Testis (tissue), 3 donors: ENCODE data around the gene MYL11. TPM values are rescaled to one million over a fixed set of nuclear protein-coding genes. Genes with fewer than 3 reads are reported as not detected.

Experiments
- DNase-seq: peaks from one replicate; pipeline ENCODE4 v3.0.0-alpha.2; 2019
- H3K27ac ChIP-seq, 2 donors: fragments of 200-600 bp; sonication (generic); one replicate each; pipeline ENCODE4 v1.5.1; 2019
- H3K27me3 ChIP-seq: fragments of 200-600 bp; sonication (generic); one replicate; pipeline ENCODE4 v1.5.1; 2019
- H3K36me3 ChIP-seq: fragments of 200-600 bp; sonication (generic); one replicate; pipeline ENCODE4 v1.5.1; 2017; ENCODE audit warnings: low read depth; ENCODE audit errors: missing control alignments
- H3K4me1 ChIP-seq: fragments of 200-600 bp; sonication (generic); one replicate; pipeline ENCODE4 v1.5.1; 2019
- H3K4me3 ChIP-seq, 2 donors: fragments of 200-600 bp; sonication (generic); one replicate each; pipeline ENCODE4 v1.5.1; 2017 to 2019
- H3K9me3 ChIP-seq: fragments of 200-600 bp; sonication (generic); one replicate; pipeline ENCODE4 v1.5.1; 2017
- CTCF ChIP-seq, 3 experiments: fragments of 450-650 bp in 2 of 3; fragments of 200-600 bp in 1 of 3; sonication (generic) in 1 of 3; IDR thresholded peaks; one replicate each; pipeline ENCODE4 v1.5.1; 2016 to 2019; ENCODE audit warnings: antibody characterized with exemption in 3 of 3, mild to moderate bottlenecking in 2 of 3, moderate library complexity in 1 of 3
- POLR2A ChIP-seq: fragments of 450-650 bp; IDR thresholded peaks from one replicate; pipeline ENCODE4 v1.6.1; 2017; ENCODE audit warnings: antibody characterized with exemption, mild to moderate bottlenecking, moderate library complexity
- WGBS, 2 donors: methylation state at CpG; one replicate each; pipeline ENCODE4 v1.1.5; 2018; 5-methylcytosine and 5-hydroxymethylcytosine counted together
- intact Hi-C: fragments of 100-400 bp; cut with DNase I; formaldehyde crosslinking; loops from one replicate; pipeline ENCODE4 v1.15.1; 2023; ENCODE audit warnings: low total_unique reads
- polyA plus RNA-seq: library from polyadenylated mRNA; stranded (reverse); fragments of 350-450 nt; fragmentation: Illumina TruSeq; extraction: RNeasy Lipid Tissue Mini Kit (QIAGEN cat#74804); gene quantifications from one replicate; pipeline ENCODE4 v1.2.3, GENCODE V29; 2014; ENCODE audit warnings: low read depth, low replicate concordance; ENCODE audit not compliant: insufficient read depth
- total RNA-seq, 2 donors: library from RNA; depleted of rRNA; stranded (reverse); fragments of >200 nt; gene quantifications; one replicate each; pipeline ENCODE4 v1.2.3, GENCODE V29; 2016

MYL11 gene
- total and polyA plus RNA-seq, 3 donors from 2014 or later, result 2.5 to 18.5 (median 4.2) TPM

- DNase-seq, result peak; percentile 95
- Histone ChIP-seq H3K4me3 (peak within 1 kb of the TSS; percentile 59 to 72), H3K9me3 (no peaks in the 10 kb centered on the region), H3K4me1 (peaks cover 25% of the 10 kb centered on the region), H3K36me3 (no peaks in the 10 kb centered on the region), H3K27ac (peak within 1 kb of the TSS; percentile 74 to 85), H3K27me3 (no peaks in the 10 kb centered on the region)
- intact Hi-C loops, result no loop called here
- WGBS, 2 donors, result 0% methylated on average over 18 to 62 of the region's 65 CpGs
- TF ChIP-seq POLR2A, result no peak
- TF ChIP-seq CTCF (IDR thresholded peaks at IDR 0.05), result no peak
These were observed 32.7 kb downstream of the MYL11 start, which contains the start of gene ZNF771 for GRCh38 chr16:30407102-30407803. Gene ZNF771, plus strand, starts transcription at chr16:30407606. Its CDS starts 448 bp downstream, at chr16:30408054.

- TF ChIP-seq POLR2A, result no peak
- TF ChIP-seq CTCF (IDR thresholded peaks at IDR 0.05), result no peak
- H3K36me3 ChIP-seq, result no peaks in the 10 kb centered on the region
- no peaks in the 10 kb centered on the region for H3K9me3 ChIP-seq
- H3K27me3 ChIP-seq, result no peaks in the 10 kb centered on the region
- no peak for DNase-seq
- peaks cover 25% of the 10 kb centered on the region for H3K4me1 ChIP-seq
- intact Hi-C loops, result no loop called here
- peak overlapping the region; percentile 74 to 85 for H3K27ac ChIP-seq
- peak overlapping the region; percentile 59 to 72 for H3K4me3 ChIP-seq
- WGBS, 2 donors, result 6 to 20% methylated on average over 9 to 18 of the region's 19 CpGs
These were observed 33.4 kb downstream of the MYL11 start for GRCh38 chr16:30407804-30408534.

- TF ChIP-seq POLR2A (no peak), CTCF (IDR thresholded peaks at IDR 0.05) (peak; percentile 82 to 86 (median 86))
- Histone ChIP-seq H3K4me1 (peaks cover 33% of the 10 kb centered on the region), H3K4me3 (no peak overlapping the region), H3K27me3 (no peaks in the 10 kb centered on the region), H3K27ac (no peak overlapping the region), H3K9me3 (no peaks in the 10 kb centered on the region), H3K36me3 (no peaks in the 10 kb centered on the region)
- peak; percentile 93 for DNase-seq
- WGBS, 2 donors, result 40% methylated on average over 14 to 15 of the region's 15 CpGs
- intact Hi-C loops, result no loop called here
These were observed 34.8 kb downstream of the MYL11 start for GRCh38 chr16:30409125-30410060.

- intact Hi-C loops, result no loop called here
These were observed 38.7 kb downstream of the MYL11 start for GRCh38 chr16:30413112-30413806.

More at GRCh38 chr16:30413112-30413806, 38.7 kb downstream of the MYL11 start:
- TF ChIP-seq CTCF (IDR thresholded peaks at IDR 0.05) (no peak), POLR2A (no peak)
- WGBS, 2 donors, result 69 to 71% methylated on average over 6 of the region's 6 CpGs
- Histone ChIP-seq H3K27me3 (no peaks in the 10 kb centered on the region), H3K9me3 (no peaks in the 10 kb centered on the region), H3K36me3 (no peaks in the 10 kb centered on the region), H3K4me3 (no peak overlapping the region), H3K4me1 (peaks cover 28% of the 10 kb centered on the region), H3K27ac (peak overlapping the region; percentile 77 to 83)
- DNase-seq, result no peak
